Measurements from ENCODE around the gene SLC25A1.

SLC25A1 gene

GRCh38 chr22:19178657-19179496, at the start of gene SLC25A1:
Gene SLC25A1, minus strand, starts transcription at chr22:19178736. Its CDS starts 63 bp downstream, at chr22:19178673.
- peak in 1 of 2 donors; percentile 55 for DNase-seq (ENCODE audit: low read depth in 2 of 2, low spot score in 1 of 2)

GRCh38 chr22:19228179-19228578, 49.6 kb upstream of the SLC25A1 start:
- DNase-seq (ENCODE audit: low read depth in 2 of 2, low spot score in 1 of 2): no peak

DNA sequence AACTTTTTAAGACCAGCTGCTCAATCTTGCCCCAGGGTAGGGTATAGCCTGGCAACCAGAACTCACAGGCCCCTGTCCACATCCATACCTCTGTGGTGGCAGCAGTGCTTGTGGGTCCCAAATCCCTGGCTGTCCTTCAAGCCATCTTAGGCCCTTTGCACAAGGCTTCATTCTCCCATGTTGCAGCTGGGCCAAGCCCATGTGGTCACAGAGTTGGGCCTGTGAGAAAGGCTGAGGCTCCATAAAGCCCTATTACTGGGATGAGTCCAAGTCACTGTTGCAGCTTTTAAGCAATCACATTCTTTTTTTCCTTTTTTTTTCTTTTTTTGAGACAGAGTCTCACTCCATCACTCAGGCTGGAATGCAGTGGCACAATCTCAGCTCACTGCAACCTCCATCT, 47.9 kb upstream of the SLC25A1 start:
- DNase-seq (ENCODE audit: low read depth in 2 of 2, low spot score in 1 of 2): no peak

- no peak for DNase-seq (ENCODE audit: low read depth in 2 of 2, low spot score in 1 of 2)
Measured at GRCh38 chr22:19225560-19225959, 47.0 kb upstream of the SLC25A1 start.

DNA sequence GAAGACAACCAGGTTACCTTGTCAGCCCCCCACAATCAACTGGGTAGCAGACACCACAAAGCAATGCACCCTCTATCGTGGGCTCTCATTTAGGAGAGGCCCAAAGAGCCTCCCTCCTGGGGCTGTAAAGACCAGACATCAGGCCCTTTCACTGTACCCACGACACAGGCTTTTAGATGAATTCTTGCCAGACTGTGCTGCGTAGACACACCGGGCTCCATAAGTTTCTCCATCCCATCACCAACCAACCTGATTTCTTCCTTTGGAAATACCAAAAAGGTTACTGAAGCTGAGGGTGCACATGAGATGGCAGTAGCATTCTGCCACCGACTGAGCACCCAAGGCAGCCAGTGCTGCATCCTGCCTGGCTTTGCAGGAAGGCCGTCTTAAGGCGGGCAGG, 46.4 kb upstream of the SLC25A1 start:
- no peak for DNase-seq (ENCODE audit: low read depth in 2 of 2, low spot score in 1 of 2)

- DNase-seq (ENCODE audit: low read depth in 2 of 2, low spot score in 1 of 2): no peak
Measured at GRCh38 chr22:19224557-19224956, 46.0 kb upstream of the SLC25A1 start.

GRCh38 chr22:19223617-19224016, 45.1 kb upstream of the SLC25A1 start:
- no peak for DNase-seq (ENCODE audit: low read depth in 2 of 2, low spot score in 1 of 2)

DNA sequence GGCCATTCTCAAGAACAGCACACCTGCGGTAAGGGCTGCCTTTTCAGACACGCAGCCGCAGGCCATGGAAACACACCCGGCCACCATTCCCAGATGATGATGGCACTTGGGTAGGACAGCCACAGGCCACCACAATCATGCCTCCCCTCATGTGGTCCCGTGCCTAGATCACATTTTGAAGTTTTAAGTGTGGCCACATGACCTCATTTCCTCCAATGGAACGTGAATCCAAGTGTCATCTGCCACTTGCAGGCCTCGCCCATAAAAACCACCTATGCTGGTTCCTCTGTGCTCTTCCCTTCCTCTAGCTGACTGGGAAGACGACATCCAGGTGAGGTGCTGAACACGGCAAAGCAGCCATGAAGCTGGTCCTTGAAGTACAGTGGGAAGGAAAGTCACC, 44.6 kb upstream of the SLC25A1 start:
- no peak for DNase-seq (ENCODE audit: low read depth in 2 of 2, low spot score in 1 of 2)

DNA sequence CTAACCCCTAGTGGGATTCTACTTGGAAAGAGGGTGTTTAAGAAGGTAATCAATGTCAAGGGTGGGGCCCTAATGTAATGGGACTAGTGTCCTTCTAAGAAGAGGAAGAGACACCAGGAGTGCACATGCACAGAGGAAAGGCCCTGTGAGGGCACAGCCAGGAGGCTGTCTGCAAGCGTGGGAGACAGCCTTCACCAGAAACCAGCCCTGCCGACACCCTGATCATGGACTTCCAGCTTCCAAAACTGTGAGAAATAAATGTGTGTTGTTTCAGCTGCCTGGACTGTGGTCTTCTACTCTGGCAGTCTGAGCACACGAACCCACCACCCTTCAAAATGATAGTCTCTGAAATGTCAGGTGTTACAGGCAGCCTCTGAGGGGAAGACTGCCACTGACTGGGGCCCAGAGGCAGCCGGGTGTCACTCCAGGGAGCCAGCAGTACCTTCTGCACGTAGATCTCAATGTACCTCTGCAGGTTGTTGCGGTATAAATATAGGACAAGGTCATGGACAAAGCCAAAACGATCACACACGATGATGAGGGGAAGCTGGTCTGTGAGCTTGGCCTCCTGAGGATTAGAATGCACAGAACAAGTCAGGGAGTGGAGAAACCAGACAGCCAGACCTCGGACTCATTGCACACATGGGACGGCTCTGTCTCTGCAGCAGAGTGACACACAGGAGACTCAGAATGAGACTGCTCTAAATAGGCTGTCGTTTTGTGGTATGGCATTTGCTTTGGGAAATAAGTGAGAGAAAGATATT, 43.9 kb upstream of the SLC25A1 start:
- DNase-seq (ENCODE audit: low read depth in 2 of 2, low spot score in 1 of 2): no peak

- no peak for DNase-seq (ENCODE audit: low read depth in 2 of 2, low spot score in 1 of 2)
Measured at GRCh38 chr22:19220867-19221266, 42.3 kb upstream of the SLC25A1 start.

DNA sequence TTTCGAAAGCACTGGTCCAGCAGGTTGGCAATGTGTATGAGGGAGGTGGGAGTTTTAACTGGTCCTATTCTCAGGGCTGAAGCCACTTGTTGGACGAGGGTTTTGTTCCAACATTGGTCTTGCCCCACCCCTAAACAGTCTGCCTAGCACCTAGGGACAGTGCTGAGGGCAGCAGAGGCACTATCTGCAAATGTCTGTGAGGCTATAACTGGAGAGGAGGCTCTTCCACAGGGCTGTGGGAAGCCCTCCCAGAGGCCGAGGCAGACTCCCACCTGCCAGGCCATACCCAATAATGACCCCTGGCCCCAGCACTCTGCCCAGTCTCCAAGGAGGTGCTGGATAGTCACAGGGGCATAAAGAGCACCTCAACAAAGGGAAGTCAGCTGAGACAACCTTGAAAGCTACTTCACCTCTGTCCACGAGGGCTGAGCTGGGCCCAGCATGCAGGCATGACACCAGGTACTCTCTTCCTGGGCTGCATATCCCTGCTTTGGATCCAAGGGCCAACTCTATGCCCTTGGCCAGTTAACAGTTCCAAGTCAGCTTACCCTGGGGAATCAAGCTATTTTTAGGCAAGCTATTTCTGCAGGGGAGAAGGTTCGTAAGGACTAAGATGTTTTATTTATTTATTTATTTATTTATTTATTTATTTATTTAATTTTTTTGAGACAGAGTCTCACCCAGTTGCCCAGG, 40.2 kb upstream of the SLC25A1 start:
- no peak for DNase-seq (ENCODE audit: low read depth in 2 of 2, low spot score in 1 of 2)

GRCh38 chr22:19216579-19216978, 38.0 kb upstream of the SLC25A1 start:
- DNase-seq (ENCODE audit: low read depth in 2 of 2, low spot score in 1 of 2): no peak

- DNase-seq (ENCODE audit: low read depth in 2 of 2, low spot score in 1 of 2): no peak
Measured at GRCh38 chr22:19215360-19215759, 36.8 kb upstream of the SLC25A1 start.

DNA sequence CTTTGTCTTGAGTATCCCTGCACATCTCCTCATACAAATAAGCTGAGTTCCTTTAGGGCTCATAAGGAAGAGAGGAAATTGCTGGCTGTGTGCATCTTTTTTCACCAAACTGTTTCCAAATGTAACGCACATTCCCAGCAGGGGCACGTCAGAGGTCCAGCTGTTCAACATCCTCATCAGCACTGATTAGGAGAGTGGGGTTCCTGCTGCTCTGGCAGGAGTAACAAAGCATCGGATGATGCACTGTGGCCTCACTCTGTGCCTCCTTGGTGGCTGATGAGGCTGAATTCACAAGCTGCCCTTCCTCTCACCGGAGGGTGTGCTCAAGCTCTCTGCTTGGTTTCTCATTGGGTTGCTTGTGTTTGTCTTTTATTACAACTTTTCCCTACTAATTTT, 35.5 kb upstream of the SLC25A1 start:
- no peak for DNase-seq (ENCODE audit: low read depth in 2 of 2, low spot score in 1 of 2)

DNA sequence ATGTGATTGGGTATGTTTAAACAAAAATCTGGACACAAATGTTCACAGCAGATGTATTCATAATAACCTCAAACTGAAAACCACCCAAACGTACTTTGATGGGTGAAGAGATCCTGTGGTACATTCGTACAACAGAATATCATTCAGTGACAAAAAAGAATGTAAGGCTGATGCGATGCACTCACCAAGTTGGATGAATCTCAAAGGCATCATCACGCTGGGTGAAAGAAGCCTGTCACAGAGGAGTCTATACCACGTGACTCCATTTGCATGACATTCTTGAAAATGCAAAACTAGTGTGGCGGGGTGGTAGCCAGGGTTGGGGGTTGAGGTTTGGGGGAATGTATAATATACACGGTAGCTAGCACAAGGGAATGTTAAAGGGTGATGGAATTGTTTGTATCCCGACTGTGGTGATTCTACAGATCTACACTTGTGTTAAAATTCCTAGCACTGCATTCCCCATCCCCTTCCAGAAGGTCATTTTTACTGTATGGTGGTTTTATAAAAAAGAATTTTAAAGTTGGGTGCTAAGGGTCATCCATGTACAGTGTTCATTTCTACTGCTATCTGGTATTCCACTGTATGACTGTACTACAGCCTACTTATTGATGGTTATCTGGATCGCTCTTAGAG, 35.0 kb upstream of the SLC25A1 start:
- no peak for DNase-seq (ENCODE audit: low read depth in 2 of 2, low spot score in 1 of 2)

- DNase-seq (ENCODE audit: low read depth in 2 of 2, low spot score in 1 of 2): no peak
Measured at GRCh38 chr22:19213001-19213400, 34.5 kb upstream of the SLC25A1 start.

DNA sequence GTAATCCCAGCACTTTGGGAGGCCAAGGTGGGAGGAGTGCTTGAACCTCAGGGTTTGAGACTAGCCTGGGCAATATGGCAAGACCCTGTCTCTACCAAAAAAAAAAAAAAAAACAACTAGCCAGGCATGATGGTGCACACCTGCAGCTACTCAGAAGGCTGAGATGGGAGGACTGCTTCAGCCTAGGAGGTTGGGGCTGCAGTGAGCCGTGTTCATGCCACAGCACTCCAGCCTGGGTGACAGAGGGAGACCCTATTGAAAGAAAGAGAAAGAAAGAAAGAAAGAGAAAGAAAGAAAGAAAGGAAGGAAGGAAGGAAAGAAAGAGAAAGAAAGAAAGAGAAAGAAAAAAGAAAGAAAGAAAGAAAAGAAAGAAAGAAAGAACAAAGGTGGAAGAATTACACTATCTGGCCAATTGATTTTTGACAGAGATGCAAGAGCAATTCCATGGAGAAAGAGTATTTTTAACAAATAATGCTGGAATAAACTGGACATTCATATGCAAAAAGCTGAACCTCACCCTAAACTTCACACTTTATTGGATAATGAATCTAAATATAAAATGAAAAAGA, 33.9 kb upstream of the SLC25A1 start:
- no peak for DNase-seq (ENCODE audit: low read depth in 2 of 2, low spot score in 1 of 2)

DNA sequence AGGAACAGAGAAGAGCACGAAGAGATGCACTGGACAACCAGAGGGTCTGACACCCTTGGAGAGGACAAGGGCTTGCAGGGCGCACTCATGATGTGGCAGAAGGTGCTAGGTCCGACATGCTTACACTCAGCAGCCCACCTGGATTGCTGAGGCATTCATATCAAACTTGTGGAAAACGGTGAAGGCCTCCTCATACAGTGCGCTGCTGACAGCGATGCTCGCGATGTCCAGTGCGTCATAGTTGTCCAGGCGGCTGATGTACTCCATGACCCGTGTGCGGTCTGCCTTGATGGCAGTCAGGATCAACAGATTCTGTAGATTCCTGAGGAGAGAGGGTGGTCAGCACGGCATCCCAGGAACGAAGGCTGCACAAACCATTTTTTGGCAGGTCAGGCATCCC, 31.7 kb upstream of the SLC25A1 start:
- DNase-seq (ENCODE audit: low read depth in 2 of 2, low spot score in 1 of 2): no peak

DNA sequence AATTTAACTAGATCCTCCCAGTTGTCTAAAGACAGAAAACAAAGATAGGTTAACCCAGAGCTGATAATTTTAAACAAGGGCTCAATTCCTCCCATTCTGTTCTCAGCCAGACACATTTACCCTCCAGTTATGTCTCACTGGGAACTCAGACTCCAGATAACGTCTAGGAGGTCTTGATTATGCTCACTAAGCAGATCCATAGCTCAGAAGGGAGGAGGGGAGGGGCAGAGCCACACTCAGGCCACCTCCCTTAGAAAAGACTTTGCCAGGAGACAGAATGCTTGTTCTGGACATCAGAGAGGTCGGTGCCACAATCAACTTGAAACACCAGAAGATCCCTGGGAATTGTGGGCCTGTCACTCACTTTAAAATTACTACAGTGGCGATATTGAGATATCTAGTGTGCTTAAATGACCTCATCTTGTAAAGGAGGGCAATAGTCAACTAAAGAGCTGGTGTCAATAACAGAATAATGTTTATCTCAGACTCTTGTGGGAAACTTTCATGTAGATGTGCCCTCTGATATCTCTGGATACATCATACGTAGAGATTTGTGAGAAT, 29.8 kb upstream of the SLC25A1 start:
- no peak for DNase-seq (ENCODE audit: low read depth in 2 of 2, low spot score in 1 of 2)

DNA sequence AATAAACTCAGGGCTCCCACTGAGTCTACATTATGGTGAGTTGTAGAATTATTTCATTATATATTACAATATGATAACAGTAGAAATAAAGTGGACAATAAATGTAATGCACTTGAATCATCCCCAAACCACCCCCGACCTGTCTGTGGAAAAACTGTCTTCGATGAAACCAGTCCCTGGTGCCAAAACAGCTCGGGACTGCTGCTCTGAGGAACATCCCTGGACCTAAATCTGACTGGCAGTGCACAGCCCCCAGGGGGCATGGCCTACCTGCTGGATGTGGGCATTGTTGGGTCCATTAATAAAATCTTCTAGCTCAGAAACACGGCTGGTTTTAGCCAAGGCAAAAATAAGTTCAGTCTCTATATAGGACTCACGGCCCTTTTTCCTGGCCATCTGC, 29.3 kb upstream of the SLC25A1 start:
- no peak for DNase-seq (ENCODE audit: low read depth in 2 of 2, low spot score in 1 of 2)

- DNase-seq (ENCODE audit: low read depth in 2 of 2, low spot score in 1 of 2): no peak
Measured at GRCh38 chr22:19207401-19207808, 28.9 kb upstream of the SLC25A1 start.
